Hematopoietic multipotent progenitor cell (in vitro differentiated cells): Measurements from ENCODE around the gene NXT2. TPM values are rescaled to one million over a fixed set of nuclear protein-coding genes. Genes with fewer than 3 reads are reported as not detected.
A peak's percentile ranks its signal among the peaks of the same experiment; 100 is the strongest.
"Not testable (repeated sequence)": the region's sequence is repeated elsewhere in the genome, so short reads cannot be mapped to it uniquely, and the experiment has no call there.

Experiments used
- DNase-seq, 3 donors: peaks; one replicate each; pipeline ENCODE4 v3.0.0-alpha.2; 2011 to 2015; ENCODE audit warnings: low read depth in 2 of 3, low spot score in 2 of 3
- total RNA-seq: library from RNA; depleted of rRNA; stranded (reverse); fragments of >200 nt; gene quantifications from one replicate; pipeline ENCODE4 v1.2.3, GENCODE V29; 2012

The NXT2 gene
- total RNA-seq: 8.3 TPM

DNA sequence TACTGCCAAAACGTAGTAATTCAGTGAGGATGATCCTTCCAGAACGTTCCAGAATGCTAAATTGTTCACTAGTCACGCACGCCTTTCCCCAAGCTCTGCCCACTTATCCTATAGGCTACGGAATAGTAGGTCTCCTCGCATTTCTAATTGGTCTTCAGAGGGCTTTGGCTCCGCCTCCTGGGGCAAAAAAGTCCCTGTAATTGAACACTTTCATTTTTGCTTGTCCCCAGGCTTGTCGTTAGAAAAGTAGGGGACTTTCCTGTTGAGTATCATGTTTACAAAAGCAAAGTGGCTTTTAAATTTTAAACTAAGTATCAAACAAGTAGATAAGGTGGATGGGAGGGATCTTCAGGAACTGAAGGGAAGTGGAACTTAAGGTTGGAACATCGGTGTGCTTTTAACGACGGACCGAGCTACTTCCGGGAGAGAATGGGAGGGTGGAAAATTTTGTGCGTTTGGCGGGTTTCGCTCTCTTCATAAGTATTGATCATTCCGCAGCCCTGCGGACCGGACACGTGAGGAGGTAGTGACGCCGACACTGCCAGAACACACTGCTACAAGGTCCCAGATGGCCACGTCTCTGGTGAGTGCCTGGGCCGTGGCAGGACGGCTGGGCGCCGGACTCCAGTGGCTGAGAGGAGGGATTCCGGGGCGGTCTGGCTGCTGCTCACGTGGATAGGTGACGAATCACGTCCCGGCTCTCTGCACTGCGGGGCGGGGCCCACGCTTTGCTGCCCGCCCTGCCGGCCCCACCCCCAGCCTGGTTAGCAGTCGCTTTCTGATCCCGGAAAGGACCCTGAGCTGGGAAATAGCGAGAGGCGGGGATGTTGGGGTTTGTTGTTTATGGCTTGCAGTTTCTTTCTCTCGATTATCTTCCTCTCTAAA lies at the start of gene NXT2:
NXT2 (plus strand) TSS at position 406 of the 885 bp plus-strand sequence; CDS start at position 569, 163 bp downstream.
- DNase-seq: peak; percentile 72 to 90 (median 90)

DNA sequence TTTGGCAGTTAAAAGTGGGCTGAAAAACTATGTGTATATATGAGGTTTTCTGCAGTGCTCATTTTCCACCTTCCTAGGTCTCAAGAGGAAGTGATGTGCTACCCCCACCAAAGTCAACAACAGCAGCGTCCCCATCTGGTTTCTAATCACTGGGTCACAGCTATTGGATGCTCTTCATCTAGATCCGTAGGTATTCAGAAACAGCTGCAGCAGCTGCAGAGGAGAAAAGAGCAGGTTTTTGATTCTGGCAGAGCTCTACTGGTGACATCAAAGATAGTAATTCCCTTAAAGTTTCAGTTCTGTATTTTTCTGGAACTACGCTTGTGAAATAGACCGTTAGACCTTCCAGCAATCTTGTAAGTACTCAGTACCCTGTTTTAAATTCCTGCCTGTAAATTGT lies 49.0 kb upstream of the NXT2 start:
- no peak for DNase-seq

DNA sequence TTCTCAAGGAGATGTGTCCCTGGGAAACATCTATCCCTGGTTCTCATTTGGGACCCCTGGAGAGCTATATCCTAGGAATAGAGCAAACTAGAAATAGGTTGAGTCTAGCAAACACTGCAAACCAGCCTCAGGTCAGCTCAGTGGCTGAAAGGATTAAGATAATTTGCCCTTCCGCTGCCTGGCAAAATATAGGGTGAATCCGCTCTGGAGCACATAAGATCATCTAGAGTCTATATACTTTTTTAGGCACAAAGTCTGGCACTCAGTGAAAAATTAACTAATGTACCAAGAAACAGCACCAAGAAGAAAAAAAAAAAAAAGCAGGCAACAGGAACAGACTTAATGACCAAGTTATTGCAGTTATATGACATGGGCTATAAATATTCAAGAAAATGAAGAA lies 47.5 kb upstream of the NXT2 start:
- DNase-seq: no peak

DNA sequence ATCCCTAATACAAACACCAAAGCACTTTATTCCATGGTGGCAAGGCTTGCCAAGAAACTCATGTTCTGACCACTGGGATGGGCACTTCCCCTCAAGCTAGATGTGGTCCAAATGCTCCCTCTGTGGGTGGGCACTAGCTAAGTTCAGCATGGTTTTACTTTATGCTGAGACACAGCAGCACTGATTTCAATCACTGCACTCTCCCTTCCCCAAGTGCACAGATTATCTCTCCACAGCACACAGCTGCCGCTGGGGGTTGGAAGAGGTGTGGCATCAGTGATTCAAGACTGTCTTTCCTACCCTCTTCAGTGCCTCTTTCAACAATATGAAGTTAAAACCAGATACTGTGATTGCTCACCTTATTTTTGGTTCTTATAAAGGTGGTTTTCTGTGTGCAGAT lies 38.2 kb upstream of the NXT2 start:
- DNase-seq: no peak

DNA sequence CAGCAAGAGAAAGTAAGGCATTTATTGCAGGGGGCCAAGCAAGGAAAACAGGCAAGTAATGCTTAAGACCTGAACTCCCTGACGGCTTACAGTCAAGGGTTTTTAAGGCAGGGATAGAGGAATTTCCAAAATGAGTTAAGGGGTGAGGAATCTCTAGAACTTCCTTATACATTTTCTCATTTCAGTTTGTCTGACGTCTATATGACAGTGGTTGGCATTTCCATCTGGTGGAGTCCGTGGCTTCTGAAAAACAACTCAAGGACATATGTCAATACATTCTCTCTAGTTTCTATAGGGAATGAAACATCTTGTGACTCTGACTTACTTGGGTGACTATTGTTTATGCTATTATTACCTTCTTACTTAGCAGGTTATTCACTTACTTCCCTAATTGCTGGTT lies 35.5 kb upstream of the NXT2 start:
- DNase-seq: no peak

DNA sequence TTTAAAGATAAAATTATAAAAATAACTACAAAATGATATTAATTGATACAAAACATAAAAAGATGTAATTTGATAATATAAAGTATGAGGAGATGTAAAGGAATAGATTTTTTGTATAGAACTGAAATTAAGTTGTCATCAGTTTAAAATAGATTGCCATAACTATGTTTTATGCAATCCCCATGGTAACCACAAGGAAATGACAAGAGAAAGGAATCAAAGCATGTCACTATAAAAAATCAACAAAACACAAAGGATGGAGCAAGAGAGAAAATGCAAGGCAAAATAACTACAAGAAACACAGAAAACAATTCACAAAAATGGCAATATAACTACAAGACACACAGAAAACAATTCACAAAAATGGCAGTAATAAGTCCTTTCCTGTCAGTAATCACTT lies 27.7 kb upstream of the NXT2 start:
- no peak for DNase-seq

DNA sequence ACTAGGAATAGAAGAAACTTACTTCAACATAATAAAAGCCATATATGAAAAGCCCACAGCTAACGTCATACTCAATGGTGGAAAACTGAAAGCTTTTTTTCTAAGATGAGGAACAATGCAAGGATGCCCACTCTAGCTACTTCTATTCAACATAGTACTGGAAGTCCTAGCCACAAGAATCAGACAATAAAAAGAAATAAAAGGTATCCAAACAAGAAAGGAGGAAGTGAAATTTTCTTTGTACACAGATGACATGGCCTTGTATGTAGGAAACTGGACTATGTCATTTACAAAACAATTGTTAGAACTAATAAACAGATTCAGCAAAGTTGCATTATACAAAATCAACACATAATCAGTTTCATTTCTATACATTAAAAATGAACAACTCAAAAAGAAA lies 25.5 kb upstream of the NXT2 start:
- no peak for DNase-seq

DNA sequence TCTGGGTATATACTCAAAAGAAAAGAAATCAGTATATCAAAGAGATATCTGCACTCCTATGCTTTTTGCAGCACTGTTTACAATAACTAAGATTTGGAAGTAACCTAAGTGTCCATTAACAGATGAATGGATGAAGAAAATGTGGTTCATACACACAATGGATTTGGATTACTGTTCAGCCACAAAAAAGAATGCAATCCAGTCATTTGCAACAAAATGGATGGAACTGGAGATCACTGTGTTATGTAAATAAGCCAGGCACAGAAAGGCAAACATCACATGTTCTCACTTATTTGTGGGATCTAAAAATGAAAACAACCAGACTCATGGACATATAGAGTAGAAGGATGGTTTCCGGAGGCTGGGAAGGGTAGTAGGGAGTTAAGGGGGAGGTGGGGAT lies 17.6 kb upstream of the NXT2 start:
- no peak for DNase-seq

DNA sequence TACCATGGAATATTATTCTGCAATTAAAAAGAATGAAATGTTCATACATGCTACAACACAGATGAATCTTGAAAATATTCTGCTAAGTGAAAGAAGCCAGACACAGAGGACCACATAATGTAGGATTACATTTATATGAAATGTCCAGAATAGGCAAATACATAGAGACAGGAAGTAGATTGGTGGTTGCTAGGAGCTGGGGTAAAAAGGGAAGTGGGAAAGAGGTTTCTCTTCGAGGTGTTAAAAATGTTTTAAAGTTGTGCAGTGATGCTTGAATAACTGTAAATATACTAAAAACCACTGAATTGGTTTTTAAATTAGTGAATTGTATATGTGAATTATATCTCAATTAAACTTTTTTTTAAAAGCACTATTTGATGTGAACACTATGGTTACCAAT lies 3.6 kb upstream of the NXT2 start:
- DNase-seq: peak in 2 of 3 donors; percentile 8 to 43

DNA sequence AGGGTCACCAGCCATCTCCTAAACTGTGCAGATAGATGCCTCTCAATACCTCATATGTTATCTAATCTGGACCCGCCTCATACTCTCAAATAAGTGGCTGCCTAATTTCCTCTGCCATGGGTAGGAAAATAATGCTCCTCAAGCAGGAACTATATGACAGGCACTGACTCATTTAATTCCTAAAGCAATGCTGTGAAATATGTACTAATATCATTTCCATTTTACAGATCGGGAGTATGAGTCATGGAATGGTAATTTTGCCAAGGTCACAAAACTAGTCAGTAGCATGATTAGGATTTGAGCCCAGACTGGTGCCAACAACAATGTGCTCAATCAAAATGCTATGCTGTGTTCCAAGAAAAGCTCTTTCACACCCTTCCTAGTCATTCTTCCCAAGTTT lies 3.0 kb upstream of the NXT2 start:
- DNase-seq: no peak

DNA sequence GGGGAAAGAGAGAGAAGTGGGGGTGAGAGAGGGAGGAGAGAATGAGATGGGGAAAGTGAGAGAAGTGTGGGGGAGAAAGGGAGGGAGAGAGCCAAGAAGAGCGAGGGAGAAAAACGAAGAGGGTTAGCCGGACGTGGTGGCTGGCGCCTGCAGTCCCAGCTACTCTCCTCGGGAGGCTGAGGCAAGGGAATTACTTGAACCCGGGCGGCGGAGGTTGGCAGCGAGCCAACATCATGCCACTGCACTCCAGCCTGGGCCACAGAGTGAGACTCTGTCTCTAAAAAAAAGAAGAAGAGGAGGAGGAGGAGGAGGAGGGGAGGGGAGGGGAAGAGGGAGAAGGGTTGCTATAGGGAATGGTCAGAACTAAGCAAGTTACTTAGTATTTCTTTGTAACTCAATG lies 1.7 kb upstream of the NXT2 start:
- DNase-seq: no peak

DNA sequence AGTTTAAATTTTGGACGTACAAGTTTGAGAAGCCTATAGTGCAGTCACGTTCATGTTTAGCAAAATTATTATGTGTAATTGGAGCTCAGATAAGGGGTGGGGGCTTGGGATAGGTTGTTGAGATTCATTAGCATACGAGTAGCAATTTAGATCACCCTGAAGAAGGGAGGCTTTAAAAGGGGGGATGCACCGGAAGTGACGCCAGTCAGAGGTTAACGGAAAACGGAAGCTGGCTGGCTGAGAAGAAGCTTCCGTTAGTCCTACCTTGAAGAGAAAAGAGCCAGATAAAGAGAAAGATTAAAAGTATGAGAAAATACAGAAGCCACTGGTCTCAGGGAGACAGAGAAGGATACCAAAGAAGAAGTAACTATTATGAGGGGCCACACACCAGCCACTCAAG lies 1.1 kb upstream of the NXT2 start:
- no peak for DNase-seq

DNA sequence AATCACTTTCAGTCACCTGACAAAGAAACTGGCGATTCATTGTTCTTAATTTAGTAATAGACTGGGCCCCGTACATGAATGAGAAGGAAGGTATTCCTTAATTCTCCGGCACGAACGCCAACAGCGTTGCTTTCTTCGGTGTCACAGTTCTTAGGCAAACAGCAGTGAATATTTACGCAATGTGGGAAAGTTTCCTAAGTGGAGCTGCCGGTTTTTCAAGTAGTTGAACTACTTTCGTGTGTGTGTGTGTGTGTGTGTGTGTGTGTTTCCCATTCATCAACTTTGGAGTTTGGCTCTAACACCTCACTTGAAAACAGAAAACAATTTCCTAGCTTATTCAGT lies 651 bp downstream of the NXT2 start:
- no peak for DNase-seq

DNA sequence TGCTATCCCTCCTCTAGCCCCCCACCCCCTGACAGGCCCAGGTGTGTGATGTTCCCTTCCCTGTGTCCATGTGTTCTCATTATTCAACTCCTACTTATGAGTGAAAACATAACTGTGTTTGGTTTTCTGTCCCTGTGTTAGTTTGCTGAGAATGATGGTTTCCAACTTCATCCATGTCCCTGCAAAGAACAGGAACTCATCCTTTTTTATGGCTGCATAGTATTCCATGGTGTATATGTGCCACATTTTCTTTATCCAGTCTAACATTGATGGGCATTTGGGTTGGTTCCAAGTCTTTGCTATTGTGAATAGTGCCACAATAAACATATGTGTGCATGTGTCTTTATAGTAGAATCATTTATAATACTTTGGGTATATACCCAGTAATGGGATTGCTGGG lies 2.4 kb downstream of the NXT2 start:
- not testable (repeated sequence) for DNase-seq

DNA sequence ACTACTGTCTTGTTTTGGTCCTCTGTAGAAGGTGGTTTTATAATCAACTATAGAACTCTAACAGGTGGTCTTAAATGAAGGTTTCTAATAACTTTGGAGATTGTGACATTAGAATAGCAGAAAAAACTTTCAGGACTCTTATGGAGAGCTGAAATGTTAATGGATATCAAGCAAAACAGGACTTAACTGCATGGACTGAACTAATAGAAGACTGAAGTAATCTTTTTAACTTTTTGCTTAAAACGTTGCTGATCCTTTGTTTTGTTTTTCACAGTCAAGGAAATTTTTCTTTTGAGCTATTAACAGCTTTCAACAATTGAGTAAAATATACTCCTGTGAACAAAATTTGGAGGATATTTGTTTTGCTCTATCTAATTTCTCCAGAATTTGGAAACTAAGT lies 17.2 kb downstream of the NXT2 start:
- no peak for DNase-seq

DNA sequence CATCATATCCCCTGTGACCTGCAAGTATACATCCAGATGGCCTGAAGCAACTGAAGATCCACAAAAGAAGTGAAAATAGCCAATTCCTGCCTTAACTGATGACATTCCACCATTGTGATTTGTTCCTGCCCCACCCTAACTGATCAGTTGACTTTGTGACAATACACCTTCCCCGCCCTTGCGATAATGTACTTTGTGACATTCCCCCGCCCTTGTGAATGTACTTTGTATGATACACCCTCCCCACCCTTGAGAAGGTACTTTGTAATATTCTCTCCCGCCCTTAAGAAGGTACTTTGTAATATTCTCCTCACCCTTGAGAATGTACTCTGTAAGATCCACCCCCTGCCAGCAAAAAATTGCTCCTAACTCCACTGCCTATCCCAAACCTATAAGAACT lies 39.4 kb downstream of the NXT2 start:
- DNase-seq: not testable (repeated sequence)

DNA sequence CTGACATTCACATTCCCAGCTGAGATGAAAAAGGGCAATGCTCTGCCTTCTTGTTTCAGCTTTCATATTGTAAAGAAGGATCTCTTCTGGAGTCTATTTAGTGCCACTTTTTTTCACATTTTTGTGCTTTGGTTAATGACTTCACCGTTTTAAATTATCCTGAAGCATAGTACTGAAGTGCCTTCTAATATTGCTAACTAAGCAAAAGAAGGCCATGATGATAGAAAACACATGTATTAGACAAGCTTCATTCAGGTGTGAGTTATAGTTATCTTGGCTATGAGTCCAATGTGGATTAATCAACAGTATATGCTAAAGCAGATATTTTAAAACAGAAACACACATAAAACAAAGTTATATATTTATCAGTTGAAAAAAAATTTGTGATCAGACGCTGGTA lies 40.4 kb downstream of the NXT2 start:
- no peak for DNase-seq

DNA sequence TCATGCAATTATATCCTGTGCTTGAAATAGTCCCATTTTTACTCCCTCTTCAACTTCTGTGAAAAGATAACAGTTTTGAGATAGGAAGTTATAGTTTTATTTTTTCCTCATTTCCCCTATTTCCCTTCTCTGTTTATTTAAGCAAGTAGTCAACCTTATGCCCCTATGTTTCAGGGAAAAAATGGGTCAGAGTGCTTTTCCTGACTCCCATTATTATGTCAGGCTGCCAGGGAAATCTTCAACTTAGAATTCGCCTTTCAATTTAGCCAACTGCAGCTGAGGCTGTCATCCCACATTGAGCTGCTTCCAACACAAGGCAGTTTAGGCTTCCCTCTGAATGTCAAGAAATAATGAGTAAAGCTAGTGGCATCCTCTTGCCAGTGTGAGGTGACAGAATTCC lies 42.3 kb downstream of the NXT2 start:
- no peak for DNase-seq

DNA sequence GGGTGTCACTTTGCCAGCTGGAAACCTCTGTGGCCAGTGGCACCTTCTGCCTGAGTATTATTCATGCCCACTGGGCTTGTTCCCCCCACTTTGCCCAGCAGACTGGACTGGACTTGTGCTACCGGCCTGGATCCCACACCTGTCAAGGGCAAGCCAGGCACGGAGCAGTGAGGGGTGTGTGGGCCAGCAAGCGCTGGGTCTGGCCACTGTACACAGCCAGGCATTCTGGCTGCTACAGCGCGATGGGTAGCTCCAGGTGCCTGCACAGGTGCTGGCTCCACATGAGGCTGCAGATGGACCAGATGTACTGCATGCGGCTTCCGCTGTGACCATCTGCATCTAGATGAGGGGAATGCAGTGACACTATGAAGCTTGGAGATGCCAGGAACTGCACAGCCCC lies 48.8 kb downstream of the NXT2 start:
- no peak for DNase-seq

DNA sequence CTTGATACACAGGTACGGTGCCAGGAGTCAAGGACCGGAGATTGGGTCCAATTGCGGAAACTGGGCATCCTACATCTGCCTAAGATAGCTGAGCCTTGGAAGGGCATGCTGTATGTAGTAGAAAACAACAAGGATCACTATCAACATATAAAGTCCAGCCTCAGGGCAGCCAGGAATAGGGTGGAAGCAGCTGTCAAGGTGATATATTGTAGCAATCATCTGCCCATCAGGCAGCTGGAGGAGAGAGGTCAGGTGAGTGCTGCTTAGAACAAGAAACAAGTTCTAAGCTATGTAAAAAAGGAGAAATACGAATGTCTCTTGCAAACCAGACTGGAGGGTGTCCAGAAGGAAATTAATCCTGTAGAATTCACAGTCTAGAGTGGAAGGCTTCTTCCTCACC lies 53.5 kb downstream of the NXT2 start:
- no peak for DNase-seq
